ENCODE measurements around the gene DYDC2.

DNA sequence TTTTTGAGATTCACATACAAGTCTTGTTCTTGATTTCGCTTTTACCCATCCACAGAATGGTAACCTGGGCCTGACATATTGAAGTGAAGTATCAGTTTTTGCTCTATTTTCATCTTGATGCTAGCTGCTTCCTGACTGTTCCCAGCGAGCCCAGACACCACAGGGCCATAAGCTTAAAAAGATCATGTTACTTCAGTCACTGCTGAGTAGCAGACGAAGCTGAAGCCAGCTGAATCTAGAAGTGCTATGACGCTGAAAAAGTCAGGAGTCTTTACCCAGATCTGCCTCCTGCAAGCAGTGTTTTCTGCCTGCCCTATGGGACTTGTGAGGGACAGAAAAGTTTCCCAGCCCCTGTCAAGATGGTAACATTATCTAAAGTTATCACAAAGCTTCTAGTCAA is 49.0 kb downstream of the DYDC2 start:
- TF ChIP-seq CTCF (conservative IDR thresholded peaks at IDR 0.05; ENCODE audit: low read depth, low read length) (no peak), POLR2A (IDR thresholded peaks at IDR 0.05; ENCODE audit: low read depth, low read length) (no peak), CHD1 (IDR thresholded peaks at IDR 0.05; ENCODE audit: low read depth, low read length) (no peak), RAD21 (IDR thresholded peaks at IDR 0.05; ENCODE audit: low read length) (no peak), FOS (IDR thresholded peaks at IDR 0.05; ENCODE audit: low read depth, low read length) (no peak), CEBPB (IDR thresholded peaks at IDR 0.05; ENCODE audit: low read depth, low read length) (no peak), SMC3 (IDR thresholded peaks at IDR 0.05; ENCODE audit: low read depth, low read length) (no peak), MXI1 (IDR thresholded peaks at IDR 0.05; ENCODE audit: borderline replicate concordance, low read depth, low read length) (no peak), BHLHE40 (IDR thresholded peaks at IDR 0.05; ENCODE audit: low read depth, low read length) (no peak), MAZ (IDR thresholded peaks at IDR 0.05; ENCODE audit: borderline replicate concordance, low read depth, low read length) (no peak)
- TF ChIP-seq, protein P1, sequence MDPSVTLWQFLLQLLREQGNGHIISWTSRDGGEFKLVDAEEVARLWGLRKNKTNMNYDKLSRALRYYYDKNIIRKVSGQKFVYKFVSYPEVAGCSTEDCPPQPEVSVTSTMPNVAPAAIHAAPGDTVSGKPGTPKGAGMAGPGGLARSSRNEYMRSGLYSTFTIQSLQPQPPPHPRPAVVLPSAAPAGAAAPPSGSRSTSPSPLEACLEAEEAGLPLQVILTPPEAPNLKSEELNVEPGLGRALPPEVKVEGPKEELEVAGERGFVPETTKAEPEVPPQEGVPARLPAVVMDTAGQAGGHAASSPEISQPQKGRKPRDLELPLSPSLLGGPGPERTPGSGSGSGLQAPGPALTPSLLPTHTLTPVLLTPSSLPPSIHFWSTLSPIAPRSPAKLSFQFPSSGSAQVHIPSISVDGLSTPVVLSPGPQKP (IDR thresholded peaks at IDR 0.05; ENCODE audit: borderline replicate concordance, low read depth, low read length): no peak
